COR-L47 (cell line): ENCODE results near the gene GNG12.

Experiments used
- DNase-seq: peaks from one replicate; lab custom pipeline; 2025; lab: John Stamatoyannopoulos, UW

Gene GNG12

DNA sequence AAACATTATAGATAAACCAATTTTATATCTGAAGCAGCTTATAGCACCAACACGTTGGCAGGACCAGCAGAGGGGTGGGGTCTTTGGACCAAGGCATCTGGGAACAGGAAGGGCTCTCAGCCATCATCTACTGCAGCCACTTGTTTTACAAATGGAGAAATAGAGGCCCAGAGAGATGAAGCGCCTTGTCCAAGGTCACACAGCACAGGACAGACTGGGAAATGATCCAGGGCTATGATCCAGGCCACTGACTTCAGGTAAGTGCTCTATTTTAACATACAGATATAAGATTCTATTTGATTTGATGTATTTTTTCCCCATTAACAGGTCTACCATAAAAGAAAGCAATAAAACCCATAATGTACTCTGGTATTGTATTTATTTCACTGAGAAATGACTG is 131.4 kb downstream of the GNG12 start:
- no peak for DNase-seq

- DNase-seq = no peak
Measured at GRCh38 chr1:67700692-67701410, 132.4 kb downstream of the GNG12 start.

GRCh38 chr1:67700220-67700619 is 133.0 kb downstream of the GNG12 start:
- DNase-seq = no peak

DNA sequence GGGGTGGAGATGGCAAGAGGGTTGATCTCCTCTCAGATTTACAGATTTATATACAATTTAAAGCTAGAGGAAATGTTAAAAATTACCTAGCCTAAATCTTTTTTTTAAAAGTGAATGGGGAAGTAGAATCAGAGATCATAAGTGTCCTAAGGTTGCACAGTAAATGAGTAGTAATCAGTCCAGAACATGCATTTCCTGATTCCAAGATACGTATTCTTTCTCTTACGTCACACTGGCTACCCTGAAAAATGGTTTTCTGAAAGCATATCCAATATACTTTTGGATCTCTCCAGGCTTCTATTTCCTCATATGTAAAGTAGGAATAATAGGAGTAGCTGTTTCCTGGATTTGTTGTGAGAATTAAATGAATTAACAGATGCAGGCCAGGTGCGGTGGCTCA is 136.6 kb downstream of the GNG12 start:
- no peak for DNase-seq

GRCh38 chr1:67695963-67696362 is 137.3 kb downstream of the GNG12 start:
- DNase-seq = no peak

GRCh38 chr1:67691712-67692111 is 141.6 kb downstream of the GNG12 start:
- DNase-seq = no peak

- no peak for DNase-seq
Measured at GRCh38 chr1:67690411-67690810, 142.9 kb downstream of the GNG12 start.

DNA sequence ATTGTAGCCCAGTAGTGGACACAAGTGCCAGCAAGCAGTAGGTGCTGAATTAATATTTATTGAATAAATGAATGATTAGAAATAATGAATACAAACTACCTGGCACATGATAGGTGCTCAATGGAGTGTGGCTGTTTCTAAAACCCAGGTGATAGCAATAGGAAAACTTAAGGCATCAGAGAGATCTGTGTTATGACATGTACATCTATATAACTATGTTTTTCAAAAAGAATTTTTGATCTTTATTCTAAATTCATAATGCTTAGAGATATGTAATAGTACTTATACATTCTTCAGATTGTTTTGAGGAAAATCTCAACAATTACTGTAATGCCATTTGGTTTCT is 143.3 kb downstream of the GNG12 start:
- DNase-seq = no peak

- no peak for DNase-seq
Measured at GRCh38 chr1:67689267-67690017, 143.8 kb downstream of the GNG12 start.

GRCh38 chr1:67688526-67689219 is 144.6 kb downstream of the GNG12 start:
- DNase-seq = no peak

DNA sequence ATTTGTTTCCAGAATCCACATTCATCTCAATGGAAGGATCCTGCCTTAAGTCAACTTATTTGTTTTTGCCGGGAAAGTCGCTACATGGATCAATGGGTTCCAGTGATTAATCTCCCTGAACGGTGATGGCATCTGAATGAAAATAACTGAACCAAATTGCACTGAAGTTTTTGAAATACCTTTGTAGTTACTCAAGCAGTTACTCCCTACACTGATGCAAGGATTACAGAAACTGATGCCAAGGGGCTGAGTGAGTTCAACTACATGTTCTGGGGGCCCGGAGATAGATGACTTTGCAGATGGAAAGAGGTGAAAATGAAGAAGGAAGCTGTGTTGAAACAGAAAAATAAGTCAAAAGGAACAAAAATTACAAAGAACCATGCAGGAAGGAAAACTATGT is 145.6 kb downstream of the GNG12 start:
- DNase-seq = no peak

DNA sequence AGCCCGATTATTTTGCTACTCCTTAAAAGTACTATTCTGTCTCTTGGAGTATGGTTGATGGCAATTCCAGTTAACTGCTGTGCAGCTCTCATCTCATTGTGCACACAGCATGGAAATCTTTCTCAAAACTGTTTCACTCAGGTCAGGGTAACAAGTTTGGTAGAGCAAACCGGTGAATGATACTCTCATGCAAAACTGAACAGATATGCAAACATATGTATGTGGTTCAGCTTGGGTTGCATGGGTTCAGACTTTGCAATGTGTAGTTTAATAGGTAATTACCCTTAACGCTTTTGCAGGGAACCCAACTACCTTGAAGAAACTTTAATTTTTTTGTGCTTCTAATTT is 146.1 kb downstream of the GNG12 start:
- DNase-seq = no peak

DNA sequence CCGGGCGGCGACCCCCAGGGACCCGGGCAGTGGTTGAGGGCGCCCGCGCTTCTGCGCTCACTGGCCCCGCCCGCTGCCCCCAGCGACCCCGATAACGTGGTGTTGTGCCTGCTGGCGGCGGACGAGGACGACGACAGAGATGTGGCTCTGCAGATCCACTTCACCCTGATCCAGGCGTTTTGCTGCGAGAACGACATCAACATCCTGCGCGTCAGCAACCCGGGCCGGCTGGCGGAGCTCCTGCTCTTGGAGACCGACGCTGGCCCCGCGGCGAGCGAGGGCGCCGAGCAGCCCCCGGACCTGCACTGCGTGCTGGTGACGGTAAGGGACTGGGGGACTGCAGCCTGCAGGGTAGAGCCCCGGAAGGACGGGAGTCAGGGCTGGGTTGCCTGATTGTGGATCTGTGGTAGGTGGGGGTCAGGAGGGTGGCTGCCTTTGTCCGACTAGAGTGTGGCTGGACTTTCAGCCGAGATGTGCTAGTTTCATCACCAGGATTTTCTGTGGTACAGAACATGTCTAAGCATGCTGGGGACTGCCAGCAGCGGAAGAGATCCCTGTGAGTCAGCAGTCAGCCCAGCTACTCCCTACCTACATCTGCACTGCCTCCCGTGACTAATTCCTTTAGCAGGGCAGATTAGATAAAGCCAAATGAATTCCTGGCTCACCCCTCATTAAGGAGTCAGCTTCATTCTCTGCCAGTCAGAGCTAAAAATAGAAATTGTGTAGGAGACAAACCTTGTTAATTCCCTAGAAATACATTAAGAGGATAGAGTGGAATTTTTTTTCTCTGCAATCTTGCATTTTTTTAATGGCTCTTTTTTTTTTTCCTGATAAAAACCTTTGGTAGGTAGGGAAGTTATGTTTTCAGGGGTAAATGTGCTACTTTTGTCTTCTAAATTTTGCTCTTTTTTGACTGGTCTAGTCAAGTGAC is 146.7 kb downstream of the GNG12 start:
- peak; percentile 72 for DNase-seq

DNA sequence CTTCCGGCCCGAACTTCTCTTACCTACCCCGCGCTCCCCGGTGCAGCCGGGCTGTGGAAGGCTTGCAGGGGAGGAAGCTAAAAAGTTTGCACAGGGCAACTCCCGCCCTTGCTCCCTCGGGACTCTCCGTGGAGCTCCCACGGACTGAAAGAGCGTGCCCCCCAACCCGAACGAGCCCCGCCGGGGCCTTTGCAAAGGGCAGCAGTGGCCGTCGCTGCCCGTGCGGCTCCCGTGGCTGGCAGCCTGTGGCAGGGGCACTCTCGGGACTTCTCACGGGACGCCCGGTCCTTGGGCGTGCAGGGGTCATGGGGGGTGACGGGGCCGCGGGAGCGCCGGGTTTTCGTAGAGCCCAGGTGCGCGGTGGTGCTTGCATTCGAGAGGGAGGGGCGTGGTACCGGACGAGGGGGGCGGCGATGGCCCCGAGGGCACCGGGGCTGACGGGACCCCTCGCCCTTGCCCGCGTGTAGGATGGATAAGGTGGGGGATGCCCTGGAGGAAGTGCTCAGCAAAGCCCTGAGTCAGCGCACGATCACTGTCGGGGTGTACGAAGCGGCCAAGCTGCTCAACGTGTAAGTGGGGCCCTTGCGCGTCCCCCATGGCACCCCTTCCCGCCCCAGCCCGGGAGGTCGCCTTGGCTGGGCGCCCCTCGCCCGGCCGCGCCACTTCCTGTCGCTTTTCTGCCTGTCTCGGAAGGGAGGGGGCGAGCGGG is 147.6 kb downstream of the GNG12 start:
- peak; percentile 29 for DNase-seq

GRCh38 chr1:67685067-67685557 is 148.2 kb downstream of the GNG12 start, which contains the start of gene GADD45A:
GADD45A (plus strand) TSS chr1:67685201; CDS start chr1:67685495, 294 bp downstream.
- peak; percentile 99 for DNase-seq

DNA sequence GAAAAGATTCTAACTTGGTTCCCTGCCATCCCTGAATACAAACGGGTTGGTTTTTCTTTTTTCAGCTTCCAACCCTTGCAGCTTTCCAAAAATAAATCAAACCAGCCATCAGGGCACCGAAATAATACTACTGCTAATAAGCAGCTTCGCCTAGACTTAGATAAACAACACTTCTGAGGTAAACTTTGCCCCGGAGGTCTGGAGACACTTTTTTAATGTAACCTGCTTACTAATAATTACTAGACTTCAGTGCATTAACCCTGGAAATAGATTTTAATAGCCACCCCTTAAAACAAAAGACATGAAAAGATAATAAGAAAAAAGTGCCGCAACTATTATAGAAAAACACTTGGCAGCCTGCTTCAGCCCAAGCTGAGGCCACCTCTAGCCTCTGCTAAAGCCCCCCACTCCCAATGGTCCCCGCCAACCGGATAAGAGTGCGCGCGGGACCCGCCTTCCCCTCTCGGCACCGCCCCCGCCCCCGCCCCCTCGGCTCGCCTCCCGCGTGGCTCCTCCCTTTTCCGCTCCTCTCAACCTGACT is 148.7 kb downstream of the GNG12 start:
- no peak for DNase-seq

DNA sequence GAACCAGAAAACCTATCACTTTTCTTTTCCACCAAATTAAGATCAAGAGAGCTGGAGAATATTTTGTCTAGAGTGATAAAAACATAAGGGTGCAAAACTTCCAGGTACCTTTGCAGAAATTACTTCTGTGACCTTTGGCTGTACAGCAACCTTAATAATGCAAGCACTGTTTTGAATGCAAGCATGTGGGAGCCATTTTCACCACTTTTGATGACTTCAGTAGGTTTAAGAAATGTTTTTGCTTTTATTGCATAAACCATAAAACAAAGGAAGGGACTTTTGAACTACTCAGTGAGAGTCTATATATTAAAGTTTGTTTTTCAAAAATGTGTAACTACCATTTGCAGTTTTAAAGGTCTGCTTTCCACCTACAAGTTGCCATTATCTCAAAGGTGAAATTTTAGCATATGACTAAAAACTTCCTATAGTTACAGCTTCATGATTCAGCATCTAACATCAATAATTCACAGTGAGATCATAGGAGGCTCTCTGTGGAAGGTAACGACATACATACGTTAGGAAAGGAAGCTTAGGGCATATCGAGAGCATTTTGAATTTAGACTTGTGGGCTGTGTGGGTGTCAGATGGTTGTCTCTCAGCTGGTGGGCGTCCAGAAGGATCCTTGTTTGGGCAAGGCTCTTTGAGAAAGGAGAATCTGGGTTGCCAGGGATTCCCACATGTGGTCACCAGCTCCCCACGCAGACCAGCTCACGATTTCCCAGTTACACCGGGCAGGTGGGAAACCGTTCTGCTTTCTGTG is 149.3 kb downstream of the GNG12 start:
- no peak for DNase-seq

DNA sequence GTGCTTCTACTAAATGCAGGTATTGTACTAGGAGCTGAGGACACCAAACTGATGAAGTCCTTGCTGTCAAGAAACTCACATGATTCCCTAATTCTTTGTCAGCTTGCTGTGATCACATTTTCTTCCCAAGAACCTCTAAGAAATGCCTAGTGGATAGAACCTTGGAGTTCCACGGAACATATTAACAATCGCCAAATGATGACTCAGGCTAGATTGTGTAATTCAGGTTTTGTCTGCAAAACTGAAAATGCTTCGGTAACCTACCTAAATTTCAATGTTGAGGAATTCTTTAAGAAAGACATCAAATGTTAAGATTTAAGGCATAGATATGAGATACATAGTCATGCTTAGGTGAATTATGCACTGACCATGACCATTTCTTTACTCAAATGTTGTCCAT is 150.0 kb downstream of the GNG12 start:
- no peak for DNase-seq

DNA sequence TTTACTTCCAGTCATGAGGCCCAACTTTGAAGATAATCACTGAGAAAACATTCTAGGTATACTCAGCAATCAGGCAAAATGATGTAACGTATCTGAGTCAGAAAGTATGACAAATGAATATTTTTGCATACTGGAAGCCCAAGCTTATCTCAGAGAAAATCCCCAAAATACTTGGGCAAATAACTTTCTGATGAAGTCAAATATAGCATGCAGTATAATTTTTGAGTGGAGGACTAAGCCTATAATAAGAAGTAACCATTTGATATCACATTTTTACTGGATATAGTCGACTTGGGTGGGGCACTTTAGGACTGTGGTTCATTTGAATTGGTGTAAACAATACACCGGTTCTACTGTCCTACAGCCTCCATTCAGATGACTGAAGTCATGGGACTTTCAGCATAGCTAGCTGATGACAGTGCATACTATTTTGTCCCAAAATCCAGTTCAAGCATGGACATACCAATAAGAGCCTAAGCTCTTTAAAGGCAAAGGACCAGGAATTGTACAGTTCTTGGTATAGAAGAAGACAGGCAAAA is 150.5 kb downstream of the GNG12 start:
- no peak for DNase-seq

GRCh38 chr1:67680486-67680885 is 152.8 kb downstream of the GNG12 start:
- DNase-seq = no peak
